Measurements from ENCODE around the gene CNKSR2.

CNKSR2 gene

DNA sequence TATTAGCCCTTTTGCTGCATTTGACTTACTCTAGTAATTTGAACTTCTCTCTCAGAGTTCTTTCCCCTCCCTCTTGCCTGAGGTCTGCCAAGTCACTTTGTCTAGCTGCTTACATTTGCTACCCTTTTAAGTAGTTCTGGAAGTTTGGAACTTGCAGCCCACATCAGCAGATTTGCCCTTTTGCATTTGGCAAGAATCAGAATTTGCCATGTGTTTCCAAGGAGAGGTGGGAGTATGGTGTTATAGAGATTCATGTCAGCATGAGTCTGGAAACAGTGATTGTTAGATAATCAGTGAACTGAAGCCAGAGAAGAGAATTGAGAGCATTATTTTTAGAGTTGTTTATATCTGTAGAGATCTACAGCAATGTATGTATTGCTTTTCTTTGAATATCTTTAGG is 231.8 kb downstream of the CNKSR2 start:
- no peak for DNase-seq (ENCODE audit: low read depth in 2 of 2)

DNA sequence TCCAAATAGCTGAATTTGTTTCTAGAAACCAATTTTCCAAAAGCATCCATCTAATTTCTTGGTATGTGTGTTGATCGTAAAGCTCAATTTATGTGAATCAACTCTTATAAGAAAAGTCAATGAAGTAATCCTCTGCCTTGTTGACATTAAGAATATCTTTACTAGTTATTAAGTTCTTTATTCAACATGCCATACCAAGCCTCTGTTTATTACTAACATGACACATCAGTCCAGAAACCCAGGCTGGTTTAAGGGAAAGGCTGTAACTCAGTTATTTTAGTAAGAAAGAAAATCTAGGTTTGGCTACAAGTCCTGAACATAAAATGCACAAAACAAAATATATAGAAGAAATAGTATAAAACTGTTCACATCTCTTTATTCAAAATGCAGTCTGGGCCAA is 235.9 kb downstream of the CNKSR2 start:
- no peak for DNase-seq (ENCODE audit: low read depth in 2 of 2)

DNA sequence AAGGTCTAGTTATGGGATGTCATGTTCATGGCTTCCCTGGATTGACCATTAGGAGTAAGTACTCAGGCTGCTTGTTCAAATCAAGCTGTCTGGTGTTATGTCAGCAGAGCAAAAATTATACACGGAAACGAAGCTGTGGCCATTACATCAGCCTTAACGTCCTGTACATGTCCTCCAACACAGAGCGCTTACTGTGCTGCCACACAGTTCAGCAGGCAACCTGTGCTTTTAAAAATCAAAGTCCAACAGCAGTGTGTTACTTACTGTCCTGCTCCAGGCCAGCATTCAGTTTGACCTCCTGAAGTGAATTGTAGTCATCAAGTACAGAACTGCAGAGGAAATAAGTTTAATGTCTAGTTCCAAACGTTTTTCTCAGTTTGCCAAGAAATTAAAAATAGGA is 237.9 kb downstream of the CNKSR2 start:
- no peak for DNase-seq (ENCODE audit: low read depth in 2 of 2)

DNA sequence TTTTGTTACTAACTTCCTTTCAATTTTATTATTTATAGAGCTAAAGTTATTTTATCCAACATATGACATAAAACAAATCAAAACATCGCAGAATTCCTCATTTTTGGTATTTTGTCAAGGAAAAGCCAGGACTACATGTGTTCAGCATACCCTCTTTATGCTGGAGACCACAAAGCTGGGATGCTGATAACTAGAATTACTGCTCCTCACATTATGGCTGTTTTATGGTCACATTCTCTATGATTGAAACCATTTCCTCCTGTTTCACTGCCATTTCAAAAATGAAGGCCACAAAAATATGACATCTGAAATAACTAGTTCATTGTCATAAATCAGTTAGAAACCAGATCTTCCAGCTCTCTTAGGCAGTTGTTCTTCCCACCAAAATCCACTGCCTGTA is 242.2 kb downstream of the CNKSR2 start:
- peak; percentile 53 to 54 for DNase-seq (ENCODE audit: low read depth in 2 of 2)

DNA sequence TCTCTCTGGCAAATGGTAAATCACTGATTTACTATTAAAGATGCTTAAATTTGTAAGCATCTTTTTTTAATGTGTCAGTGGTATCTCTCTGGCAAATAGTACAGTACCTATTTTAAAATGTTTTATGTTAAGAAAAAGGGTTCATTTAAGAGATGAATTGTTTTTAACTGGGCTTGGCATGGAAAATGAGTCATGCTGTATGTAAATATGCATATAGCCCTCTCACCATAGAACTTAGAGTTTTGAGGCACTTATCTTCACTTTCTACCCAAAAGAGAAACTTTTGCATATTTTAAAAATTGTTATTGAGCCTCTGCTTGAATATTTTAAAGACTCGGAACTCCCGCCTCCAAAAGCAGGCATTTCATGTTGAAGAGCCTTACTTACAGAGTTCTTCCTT is 246.0 kb downstream of the CNKSR2 start:
- DNase-seq (ENCODE audit: low read depth in 2 of 2): no peak

DNA sequence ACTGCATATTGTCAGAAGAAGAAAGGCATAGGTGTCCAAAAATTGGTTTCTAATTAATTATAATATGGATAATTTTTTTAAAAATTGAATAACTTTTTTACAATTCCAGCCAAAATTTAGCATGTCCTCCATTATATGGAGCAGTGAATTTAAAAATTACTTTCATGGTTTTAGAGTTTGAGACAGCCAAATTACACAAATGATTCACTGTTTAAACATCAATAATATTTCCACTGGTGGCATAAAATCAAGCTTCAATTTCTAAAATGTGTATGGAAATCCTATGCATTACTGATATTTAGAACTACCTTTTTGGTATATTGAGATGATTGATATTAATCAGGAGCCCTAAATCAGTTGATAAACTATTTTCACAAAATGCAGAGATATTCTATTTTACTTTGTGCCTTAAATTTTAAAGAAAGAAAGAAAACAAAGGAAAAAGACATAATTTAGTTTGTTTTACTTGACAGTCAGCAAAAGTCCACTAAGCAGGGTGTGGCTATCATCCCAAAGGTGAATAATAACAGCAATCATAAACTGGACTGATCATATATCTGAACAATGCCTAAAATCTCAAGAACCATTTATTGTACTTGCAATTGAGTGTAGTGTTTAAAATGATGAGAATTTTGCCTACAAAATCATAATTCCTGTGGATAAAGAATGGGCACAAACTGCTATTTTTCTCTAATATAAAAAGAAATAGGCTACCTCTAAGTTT is 249.7 kb downstream of the CNKSR2 start:
- no peak for DNase-seq (ENCODE audit: low read depth in 2 of 2)

DNA sequence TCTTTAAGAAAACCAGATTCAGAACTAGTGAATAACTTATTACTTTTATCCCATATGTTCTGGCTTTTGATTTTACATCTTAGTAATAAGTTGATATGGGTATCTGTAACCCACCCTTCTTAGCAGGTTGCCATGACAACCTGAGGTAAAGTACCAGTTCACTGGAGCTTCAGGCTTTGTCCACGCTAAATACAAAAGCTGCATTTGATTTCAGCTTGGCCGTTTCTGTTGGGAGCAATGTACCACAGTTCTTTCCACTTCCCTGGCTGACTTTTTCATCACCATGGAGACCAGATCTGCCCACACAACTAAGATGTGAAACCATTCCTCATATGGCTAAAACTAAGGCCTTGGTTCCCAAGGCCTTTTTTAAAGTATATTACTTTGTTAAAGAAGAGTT is 257.8 kb downstream of the CNKSR2 start:
- no peak for DNase-seq (ENCODE audit: low read depth in 2 of 2)

DNA sequence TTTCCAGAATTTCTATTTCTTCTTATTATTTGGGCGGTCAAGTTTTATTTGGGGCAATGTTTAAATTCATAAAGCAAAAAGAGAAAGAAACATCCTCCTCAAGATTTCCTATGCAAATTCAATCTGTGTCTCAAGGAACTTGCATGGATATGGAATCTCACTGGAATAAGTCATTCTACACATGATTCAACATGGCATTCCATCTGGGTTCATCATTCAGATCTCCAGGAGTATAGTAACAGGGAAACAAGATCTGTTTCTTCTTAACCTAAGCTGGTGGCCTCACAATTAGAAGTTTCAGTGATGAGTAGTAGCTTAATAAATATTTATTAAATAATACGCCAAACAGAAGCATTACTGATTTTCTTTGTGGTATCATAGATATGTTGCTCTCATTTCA is 264.1 kb downstream of the CNKSR2 start:
- peak; percentile 34 to 39 for DNase-seq (ENCODE audit: low read depth in 2 of 2)

DNA sequence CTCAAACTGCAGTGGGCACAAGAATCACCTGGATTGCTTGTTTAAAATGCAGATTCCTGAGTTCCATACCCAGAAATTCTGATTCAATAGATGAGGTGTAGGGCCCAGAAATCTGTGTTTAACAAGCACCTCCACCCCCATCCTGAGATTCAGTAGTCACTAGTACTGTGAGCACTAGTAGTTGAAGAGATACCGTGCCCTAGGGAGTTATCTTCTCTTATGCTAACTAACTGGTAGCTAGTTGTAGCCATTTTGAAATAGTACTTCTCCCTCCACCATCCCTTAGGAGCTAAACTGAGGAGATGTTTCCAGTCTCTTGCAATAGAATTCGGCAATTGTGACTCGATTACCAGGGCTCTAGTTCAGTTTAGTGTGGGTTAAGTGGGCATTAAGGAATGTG is 265.6 kb downstream of the CNKSR2 start:
- DNase-seq (ENCODE audit: low read depth in 2 of 2): no peak

DNA sequence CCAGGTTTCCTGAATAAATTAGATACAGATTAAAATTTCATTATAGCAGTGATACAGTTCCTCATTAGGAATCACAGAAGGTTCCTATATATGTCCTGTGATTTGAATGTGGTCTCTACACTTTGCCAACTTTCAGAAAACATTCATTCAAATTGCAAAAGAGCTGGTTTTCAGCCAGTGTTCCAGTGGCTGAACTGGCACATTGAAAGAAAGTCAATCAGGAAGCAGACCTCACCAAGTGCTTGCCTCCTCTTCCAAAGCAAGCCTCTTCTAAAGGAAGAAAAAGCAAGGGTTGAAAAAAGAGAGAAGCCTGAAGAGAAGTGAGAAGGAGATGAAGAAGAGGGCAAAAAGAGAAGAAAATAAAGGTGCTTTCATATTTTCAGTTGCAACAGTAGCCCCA is 271.2 kb downstream of the CNKSR2 start:
- DNase-seq (ENCODE audit: low read depth in 2 of 2): no peak

DNA sequence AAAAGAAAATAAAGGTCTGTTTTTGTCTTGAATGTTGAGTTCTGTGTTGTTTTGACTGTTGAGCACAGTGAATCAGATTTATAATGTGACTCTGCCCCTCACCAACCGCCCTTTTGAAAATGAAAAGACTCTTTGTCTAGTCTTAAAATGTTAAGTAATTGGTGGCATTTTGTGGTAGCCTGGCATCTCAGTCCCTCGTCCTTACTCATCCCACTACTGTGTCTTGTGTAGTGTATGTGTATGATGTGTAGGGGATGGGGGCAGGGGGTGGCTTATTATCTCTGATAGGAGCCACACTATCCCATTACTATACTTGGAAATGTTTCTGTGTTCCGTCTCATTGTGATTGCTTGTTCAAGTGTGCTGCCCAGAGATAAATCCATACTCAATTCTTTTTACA is 271.7 kb downstream of the CNKSR2 start:
- DNase-seq (ENCODE audit: low read depth in 2 of 2): no peak

DNA sequence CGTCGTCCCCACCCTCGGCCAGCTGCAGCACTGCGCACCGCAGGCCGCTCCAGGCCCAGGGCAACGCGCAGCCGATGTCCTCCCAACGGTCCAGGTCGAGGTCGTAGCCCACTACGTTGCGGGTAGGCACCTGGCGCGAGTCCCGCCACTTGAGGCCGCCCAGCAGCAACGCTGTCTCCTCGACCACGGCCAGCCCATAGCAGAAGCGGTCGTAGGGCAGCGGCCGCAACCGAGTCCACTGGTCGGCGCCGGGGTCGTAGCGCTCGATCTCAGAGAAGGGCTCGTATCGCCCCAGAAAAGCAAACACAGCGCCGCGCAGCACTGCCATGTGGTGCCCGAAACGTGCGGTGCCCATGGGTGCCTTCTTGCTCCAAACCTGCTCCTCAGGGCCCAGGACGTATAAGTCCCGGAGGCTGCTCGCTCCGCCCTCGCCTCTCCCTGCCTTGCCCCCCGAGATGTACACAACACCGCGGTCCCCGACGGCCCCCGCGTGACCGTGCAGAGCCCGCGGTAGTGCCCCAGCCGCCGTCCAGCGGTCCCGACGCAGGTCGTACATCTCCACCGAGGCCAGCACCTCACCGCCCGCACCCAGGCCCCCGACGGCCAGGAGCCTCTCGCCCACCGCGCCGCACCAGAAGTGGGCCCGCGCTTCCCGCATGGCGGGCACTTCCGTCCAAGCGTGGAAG is 281.8 kb downstream of the CNKSR2 start:
- DNase-seq (ENCODE audit: low read depth in 2 of 2): no peak

DNA sequence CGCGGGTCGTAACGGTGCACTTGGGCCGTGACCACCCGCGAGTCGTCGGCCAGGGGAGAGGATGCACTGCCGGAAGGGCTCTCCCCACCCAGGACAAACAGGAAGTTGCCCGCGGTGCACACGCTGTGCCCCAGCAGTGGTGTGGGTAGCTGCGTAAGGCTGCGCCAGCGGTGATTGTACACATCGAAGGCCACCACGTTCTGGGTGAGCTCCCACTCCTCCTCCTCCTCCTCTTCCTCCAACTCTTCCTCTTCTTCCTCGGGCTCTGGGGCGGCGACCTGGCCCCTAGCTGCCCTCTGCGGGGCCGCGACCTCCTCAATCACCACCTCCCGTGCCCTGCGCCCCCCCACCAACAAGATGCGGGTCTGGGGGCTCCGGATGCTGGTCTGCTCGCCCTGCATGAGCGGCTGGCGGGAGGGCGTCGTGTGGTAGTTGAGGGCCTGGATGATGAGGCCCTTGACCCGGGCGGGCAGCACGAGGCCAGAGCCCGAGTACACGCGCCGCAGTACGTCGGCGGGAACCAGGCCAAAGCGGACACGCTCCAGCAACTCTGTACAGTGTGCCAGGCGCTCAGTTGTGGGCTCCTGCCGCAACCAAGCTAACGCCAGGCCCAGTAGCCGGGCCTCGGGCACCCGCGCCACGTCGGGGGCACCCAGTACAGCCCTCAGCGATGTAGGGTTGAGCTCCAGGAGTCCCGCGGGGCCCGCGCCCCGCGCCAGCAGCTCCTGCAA is 282.5 kb downstream of the CNKSR2 start:
- DNase-seq (ENCODE audit: low read depth in 2 of 2): no peak

DNA sequence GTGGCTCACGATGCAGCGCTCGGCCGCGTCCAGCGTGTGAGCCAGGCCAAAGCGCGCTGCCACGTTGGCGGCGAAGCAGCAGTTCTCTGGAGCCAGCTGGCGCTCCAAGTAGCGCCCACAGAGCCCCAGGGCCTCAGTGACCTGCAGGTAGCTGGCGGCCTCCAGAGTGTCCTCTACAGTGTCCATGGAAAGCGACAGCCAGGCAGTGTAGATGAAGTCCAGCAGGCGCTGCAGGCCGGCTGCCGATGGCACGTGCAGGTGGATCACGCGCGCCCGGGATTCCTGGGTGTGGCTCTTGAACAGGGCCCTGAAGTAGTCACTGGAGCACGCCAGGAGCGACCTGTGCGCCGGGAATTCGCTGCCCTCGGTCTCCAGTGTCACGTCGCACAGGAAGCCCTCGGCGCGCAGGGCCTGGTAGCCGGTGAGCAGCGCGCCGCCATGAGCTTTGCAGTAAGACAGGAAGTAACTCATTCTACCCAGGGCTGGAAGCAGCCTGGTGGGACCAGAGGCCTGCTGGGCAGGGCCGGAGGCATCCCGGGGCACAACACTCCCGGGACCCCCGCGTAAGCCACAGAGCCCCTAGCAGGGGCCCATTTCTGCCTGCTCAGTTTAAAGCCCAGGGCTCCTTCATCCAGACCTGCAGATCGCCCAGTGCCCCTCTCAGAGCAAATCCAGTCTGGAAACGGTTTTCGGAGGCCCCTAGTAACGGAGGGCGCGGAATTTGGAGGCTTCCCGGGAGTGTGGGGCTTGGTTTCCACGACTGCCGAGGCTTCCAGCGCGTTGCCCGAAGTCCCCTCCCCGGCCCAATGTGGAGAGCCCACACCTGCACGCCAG is 283.3 kb downstream of the CNKSR2 start:
- DNase-seq (ENCODE audit: low read depth in 2 of 2): no peak

DNA sequence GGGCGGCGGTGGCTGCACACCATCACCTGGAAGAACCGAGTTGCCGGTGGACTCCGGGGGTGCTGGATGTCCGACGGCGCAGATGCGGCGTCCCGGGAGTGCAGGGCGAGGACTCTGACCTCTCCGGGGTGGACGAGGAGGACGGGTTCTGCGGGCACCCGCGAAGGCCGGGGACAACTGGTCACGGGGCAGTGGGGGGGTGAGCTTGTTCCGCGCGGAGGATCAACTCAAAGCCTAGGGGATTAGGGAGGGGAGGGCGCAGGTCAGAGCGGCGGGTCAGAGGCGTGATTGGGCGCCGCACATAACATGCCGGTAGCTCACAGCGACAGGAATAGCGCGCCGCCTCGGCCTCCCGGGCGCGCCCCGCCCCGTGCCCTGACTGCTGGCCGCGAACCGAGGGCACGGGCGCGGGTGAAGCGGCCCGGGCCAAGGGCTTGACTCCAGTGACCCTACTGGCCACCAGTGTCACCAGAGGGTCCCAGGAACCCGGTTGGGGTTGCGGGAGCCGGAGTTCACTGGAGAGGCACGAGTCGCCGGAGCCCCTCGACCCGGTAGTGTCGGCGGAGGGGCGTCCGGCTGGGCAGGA is 284.0 kb downstream of the CNKSR2 start, which contains the start of gene KLHL34:
TSS of gene KLHL34 (minus strand) at position 179 of the 586 bp plus-strand sequence. CDS start 542 bp downstream, outside the sequence.
- DNase-seq (ENCODE audit: low read depth in 2 of 2): no peak

DNA sequence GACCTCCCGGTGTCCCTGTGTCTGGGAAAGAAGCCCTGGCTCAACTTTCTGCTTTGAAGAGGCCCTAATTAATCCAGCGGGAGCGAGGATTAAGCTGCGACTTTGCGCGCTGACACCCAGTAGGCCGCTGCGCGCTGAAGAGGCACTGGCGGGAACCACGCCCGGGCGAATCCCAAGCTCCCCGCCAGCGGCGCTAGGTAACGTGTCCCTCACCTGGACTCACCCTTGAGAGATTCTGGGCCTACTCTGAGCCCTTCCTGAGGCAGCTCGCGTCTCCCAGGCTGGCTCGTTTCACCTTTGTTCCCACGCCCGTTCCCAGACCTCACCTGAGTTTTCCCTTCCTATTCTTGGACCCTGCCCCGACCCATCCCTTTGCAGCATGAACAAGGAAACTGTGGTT is 284.5 kb downstream of the CNKSR2 start:
- no peak for DNase-seq (ENCODE audit: low read depth in 2 of 2)

DNA sequence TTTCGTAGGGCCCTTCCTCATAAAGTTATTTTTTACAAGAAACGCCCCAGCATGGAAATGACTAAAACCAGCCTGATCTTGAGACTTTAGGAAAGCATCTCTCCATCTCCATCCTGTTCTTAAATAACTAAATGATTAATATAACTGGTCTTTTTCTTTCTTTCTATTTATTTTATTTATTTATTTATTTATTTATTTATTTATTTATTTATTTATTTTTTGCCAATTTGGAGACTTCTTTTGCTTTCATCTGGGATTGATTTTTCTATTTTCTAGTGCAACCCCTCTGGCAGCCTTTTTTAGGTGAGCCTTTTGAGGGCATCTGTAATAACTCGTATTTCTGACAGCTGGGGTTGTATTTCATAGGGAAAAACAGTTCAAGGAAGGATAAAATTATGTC is 285.1 kb downstream of the CNKSR2 start:
- no peak for DNase-seq (ENCODE audit: low read depth in 2 of 2)

DNA sequence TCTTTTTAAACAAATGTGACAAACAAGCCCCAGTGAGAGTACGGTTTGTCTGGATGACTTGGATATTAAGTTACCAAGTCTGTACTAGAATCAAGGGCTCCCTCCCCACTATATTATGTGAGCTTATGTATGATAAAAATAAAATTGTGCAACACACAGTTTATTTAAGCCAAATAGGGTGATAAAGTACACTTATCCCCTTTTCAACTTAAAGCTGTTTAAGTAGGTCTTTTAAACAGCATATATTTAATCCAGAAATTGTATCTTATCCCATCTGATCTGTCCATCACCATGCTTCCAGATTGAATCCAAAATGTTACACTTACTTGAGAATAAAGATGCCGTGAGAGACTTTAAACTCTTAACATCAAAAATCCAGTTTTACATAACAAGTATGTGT is 285.9 kb downstream of the CNKSR2 start:
- DNase-seq (ENCODE audit: low read depth in 2 of 2): no peak

DNA sequence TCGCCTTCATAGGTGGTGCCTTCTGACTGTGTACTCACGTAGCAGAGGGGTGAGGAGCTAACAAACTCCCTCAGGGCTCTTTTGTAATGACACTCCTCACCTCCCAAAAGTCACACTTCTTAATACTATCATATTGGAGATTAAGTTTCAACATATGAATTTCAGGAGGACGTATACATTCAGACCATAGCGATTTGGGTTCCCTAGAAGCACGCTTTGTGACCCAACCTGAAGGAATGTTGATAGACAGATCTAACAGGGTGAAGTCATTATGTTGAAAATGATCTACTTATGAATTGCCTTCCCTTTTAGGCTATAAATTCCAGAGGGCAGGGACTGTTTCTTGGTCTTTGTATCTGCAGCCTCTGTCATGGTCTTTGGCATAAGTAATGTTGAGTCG is 287.1 kb downstream of the CNKSR2 start:
- DNase-seq (ENCODE audit: low read depth in 2 of 2): no peak

DNA sequence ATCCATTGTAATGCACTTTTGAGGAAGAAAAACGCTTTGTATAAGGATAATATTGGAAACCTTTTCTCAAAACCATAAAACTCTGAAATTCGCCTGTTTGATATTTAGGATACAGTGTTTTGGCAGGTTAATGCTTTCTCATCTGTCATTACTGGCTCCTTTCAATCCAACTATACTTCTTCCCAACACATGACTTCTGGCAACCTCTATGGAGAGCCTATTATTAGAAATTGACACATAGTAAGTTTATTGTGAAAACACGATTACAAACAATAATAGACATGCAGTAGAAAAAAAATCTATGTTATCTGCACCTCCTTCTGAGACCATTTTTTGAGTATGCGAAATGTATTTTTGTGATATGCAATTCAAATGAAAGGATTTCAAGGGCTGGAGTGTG is 288.5 kb downstream of the CNKSR2 start:
- no peak for DNase-seq (ENCODE audit: low read depth in 2 of 2)

DNA sequence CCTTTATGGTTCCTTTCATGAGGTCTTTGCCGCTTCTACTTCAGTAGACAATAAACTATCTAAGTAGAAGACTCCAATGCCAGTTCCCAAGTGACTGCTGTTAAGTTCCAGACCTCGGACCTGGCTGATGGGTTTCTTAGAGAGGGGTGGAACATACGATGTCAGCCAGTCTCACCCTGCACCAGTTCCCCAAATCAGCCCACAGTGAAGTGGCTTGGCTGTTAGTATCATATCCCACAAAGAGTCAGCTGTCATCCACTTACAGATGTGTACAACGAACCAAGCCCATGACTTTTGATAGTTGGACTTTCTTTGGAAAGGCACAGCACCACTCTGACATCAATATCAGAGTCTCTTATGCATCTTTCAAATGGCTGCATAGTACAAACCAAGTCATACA is 292.0 kb downstream of the CNKSR2 start:
- DNase-seq (ENCODE audit: low read depth in 2 of 2): no peak

DNA sequence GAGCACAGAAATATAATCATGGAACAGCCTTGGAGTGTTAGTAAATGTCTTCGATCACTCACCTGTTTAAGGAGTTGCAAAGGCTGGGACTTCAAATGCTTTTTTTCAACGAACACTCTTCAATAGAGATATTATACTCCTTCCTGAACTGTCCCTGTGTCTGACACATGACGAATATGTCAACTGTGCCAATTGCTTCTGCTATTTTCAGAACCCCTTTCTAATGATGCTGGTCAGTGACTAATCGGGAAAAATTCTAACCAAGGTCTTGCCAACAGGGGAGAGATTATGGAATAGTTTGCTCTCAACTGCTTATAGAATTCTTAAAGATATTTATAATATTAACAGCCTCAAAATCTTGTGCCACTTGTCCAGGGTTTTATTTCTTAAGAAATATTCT is 292.5 kb downstream of the CNKSR2 start:
- DNase-seq (ENCODE audit: low read depth in 2 of 2): no peak
